Endothelial cell (in vitro differentiated cells): ENCODE data around the gene PPDPF. TPM values are rescaled to one million over a fixed set of nuclear protein-coding genes. Genes with fewer than 3 reads are reported as not detected.
A peak's percentile ranks its signal among the peaks of the same experiment; 100 is the strongest.

ENCODE experiments used
- DNase-seq: peaks from one replicate; pipeline ENCODE4 v3.0.0; 2021; ENCODE audit warnings: low spot score
- H3K27ac Mint-ChIP-seq: one replicate; pipeline ENCODE4 v1.8.0; 2021; ENCODE audit warnings: mixed read lengths, inconsistent platforms; ENCODE audit not compliant: unreplicated experiment
- H3K27me3 Mint-ChIP-seq: one replicate; pipeline ENCODE4 v1.8.0; 2021; ENCODE audit warnings: mild to moderate bottlenecking, moderate library complexity, mixed read lengths, inconsistent platforms; ENCODE audit not compliant: unreplicated experiment
- H3K36me3 Mint-ChIP-seq: one replicate; pipeline ENCODE4 v1.8.0; 2021; ENCODE audit warnings: mild to moderate bottlenecking, low read depth, mixed read lengths, inconsistent platforms; ENCODE audit not compliant: unreplicated experiment
- H3K4me1 Mint-ChIP-seq: one replicate; pipeline ENCODE4 v1.8.0; 2021; ENCODE audit warnings: mild to moderate bottlenecking, mixed read lengths, inconsistent platforms; ENCODE audit not compliant: unreplicated experiment
- H3K4me3 Mint-ChIP-seq: one replicate; pipeline ENCODE4 v1.8.0; 2021; ENCODE audit warnings: mild to moderate bottlenecking, mixed read lengths, inconsistent platforms; ENCODE audit not compliant: unreplicated experiment
- H3K9me3 Mint-ChIP-seq: one replicate; pipeline ENCODE4 v1.8.0; 2021; ENCODE audit warnings: mixed read lengths, inconsistent platforms; ENCODE audit not compliant: unreplicated experiment
- total RNA-seq: library from RNA; stranded (reverse); fragmentation: NEBNext Ultra II Directional; extraction: Animal tissue kit (Norgen Biotek cat#: 25700); gene quantifications from one replicate; pipeline ENCODE4 v1.2.1, GENCODE V29; 2021; ENCODE audit not compliant: unreplicated experiment
- TF ChIP-seq, protein P1 (sequence below): fragments of 200-600 bp; sonication (generic); IDR thresholded peaks from one replicate; pipeline ENCODE4 v1.5.0; 2021; ENCODE audit warnings: antibody characterized with exemption; ENCODE audit not compliant: unreplicated experiment

The PPDPF gene
- total RNA-seq, 1 donor from 2014 or later: 151 TPM

- peaks cover 11% of the 10 kb centered on the region for H3K27me3 Mint-ChIP-seq
- peaks cover 5% of the 10 kb centered on the region for H3K4me1 Mint-ChIP-seq
- TF ChIP-seq, protein P1, sequence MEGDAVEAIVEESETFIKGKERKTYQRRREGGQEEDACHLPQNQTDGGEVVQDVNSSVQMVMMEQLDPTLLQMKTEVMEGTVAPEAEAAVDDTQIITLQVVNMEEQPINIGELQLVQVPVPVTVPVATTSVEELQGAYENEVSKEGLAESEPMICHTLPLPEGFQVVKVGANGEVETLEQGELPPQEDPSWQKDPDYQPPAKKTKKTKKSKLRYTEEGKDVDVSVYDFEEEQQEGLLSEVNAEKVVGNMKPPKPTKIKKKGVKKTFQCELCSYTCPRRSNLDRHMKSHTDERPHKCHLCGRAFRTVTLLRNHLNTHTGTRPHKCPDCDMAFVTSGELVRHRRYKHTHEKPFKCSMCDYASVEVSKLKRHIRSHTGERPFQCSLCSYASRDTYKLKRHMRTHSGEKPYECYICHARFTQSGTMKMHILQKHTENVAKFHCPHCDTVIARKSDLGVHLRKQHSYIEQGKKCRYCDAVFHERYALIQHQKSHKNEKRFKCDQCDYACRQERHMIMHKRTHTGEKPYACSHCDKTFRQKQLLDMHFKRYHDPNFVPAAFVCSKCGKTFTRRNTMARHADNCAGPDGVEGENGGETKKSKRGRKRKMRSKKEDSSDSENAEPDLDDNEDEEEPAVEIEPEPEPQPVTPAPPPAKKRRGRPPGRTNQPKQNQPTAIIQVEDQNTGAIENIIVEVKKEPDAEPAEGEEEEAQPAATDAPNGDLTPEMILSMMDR: no peak
- no peaks in the 10 kb centered on the region for H3K9me3 Mint-ChIP-seq
- peaks cover 14% of the 10 kb centered on the region for H3K36me3 Mint-ChIP-seq
- no peak for DNase-seq
- no peak overlapping the region for H3K27ac Mint-ChIP-seq
- peak overlapping the region; percentile 79 for H3K4me3 Mint-ChIP-seq
These were observed 2.9 kb upstream of the PPDPF start for GRCh38 chr20:63517376-63518309.

DNA sequence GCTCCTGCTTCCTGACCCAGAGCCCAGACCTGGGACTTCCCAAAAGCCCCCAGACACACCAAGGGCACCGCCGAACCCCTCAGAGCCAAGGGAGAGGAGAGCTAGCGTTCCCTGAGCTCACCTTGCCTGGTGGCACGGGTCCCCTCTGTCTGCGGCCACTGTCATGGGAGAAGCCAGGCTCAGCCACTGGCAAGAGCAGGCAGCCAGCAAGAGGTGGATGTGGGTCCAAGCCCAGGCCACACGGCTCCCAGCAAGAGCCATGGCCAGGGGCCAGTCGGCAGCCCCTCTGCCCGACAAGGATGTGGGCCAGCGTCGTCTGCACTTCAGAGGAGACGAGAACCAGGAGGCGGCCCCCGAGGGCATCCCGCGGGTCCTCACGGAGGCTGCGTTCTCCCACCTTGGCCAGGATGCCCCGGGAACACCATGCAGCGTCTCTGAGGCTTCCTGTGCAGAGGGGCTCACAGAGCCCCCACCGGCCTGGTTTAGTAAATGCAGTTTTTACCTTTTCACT is 2.2 kb upstream of the PPDPF start:
- H3K27ac Mint-ChIP-seq: no peak overlapping the region
- H3K9me3 Mint-ChIP-seq: no peaks in the 10 kb centered on the region
- H3K4me1 Mint-ChIP-seq: peaks cover 5% of the 10 kb centered on the region
- TF ChIP-seq, protein P1: no peak
- peaks cover 12% of the 10 kb centered on the region for H3K36me3 Mint-ChIP-seq
- no peak for DNase-seq
- peaks cover 12% of the 10 kb centered on the region for H3K27me3 Mint-ChIP-seq
- peak overlapping the region; percentile 86 for H3K4me3 Mint-ChIP-seq

DNA sequence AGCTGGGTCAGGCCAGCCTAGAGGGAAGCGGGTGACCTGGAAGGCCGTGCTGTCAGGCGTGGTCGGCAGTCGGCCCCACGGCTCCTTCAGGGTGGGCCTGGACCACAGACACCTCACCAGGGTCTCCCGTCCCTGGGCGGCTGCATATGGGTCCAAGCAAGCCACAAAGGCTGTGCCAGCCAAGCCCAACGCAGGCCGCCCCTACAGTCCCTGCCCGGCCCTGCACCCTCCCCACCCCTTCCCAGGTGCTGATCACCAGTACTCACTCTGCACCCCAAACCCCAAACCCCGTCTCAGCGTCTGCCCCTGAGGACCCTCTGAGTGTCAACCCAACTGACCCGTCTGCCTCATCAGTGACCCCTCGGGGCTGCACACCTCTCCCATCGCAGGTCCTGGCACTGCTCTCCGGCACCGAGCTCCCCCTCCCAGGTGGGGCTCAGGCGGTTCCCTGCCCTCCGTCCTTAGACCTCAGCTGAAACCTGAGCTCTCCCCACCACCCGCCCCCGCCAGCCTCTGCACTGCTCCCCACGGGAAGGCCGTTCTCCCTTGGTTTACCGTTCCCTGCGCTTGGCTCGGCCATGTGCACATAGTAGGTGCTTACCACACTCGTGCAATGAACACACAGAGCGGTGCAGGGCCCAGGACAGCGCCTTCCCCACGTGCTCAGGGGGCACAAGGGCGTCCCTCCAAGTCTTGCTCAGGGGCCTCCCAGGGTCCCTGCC is 1.5 kb upstream of the PPDPF start:
- H3K27ac Mint-ChIP-seq: peak overlapping the region; percentile 88
- H3K36me3 Mint-ChIP-seq: peaks cover 15% of the 10 kb centered on the region
- peak overlapping the region; percentile 88 for H3K4me3 Mint-ChIP-seq
- DNase-seq: no peak
- peaks cover 5% of the 10 kb centered on the region for H3K4me1 Mint-ChIP-seq
- TF ChIP-seq, protein P1: no peak
- peaks cover 19% of the 10 kb centered on the region for H3K27me3 Mint-ChIP-seq
- H3K9me3 Mint-ChIP-seq: no peaks in the 10 kb centered on the region

DNA sequence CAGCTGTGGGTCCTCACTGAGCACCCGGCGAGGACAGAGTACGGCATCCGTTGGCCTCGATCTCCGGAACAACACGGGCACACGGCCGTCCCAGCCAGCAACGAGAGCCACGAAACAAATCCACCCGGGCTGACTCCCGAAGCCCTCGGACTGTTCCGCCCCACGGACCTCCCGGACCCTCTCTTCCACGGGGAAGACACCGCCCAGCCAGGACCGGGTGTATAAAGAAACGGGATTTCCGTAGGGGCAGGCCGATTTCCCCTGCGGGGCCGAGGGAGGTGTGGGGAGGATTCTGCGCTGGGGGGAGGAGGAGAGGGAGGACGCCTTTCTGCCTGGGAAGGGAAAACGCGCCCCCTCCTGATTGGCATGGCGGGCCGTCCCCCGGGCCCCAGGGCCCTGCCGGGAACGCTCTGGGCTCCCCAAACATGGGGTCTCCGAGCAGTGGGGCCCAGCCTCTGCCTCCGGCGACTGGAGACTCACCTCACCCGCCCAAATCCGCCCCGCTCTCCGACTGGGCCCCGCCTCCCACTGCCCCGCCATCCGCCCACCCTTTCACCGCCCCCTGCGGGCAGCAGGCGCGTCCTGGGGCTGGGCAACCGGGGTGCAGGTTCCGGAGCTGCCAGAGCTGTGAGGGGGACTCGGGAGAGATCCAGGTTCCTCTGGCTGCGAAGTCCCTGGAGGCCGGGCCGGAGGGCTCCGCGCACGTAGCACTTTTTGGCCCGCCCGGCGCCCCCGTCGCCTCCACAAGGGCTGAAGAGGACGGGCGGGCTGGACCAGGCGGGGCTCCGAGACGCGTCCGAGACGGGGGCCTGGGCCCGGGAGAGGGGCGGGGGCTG is 679 bp upstream of the PPDPF start:
- peaks cover 15% of the 10 kb centered on the region for H3K36me3 Mint-ChIP-seq
- H3K4me3 Mint-ChIP-seq: peak overlapping the region; percentile 88
- H3K27ac Mint-ChIP-seq: peak overlapping the region; percentile 88
- no peaks in the 10 kb centered on the region for H3K9me3 Mint-ChIP-seq
- TF ChIP-seq, protein P1: no peak
- H3K27me3 Mint-ChIP-seq: peaks cover 19% of the 10 kb centered on the region
- peaks cover 5% of the 10 kb centered on the region for H3K4me1 Mint-ChIP-seq
- peak; percentile 76 for DNase-seq
